ENCODE measurements around the gene DENND4B. TPM values are rescaled to one million over a fixed set of nuclear protein-coding genes. Genes with fewer than 3 reads are reported as not detected.

The DENND4B gene
- total RNA-seq, 1 donor, result 27.5 TPM

DNA sequence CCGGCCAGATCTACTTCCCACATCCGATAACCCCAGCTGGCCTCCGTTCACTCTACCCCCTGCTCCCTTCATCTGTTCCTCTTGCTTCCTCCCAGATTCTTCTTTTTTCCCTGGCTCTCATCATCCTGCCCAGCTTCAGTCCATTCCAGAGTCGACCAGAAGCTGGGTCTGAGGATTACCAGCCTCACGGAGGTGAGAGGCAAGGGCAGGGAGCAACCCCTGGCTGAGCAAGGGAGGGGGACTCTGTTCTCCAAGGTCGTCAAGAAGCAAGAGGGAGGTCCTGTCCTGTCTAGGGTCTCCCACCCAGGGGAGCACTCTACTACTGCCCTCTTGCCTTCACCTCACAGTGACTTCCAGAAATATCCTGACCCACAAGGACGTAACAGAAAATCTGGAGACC is 27.0 kb upstream of the DENND4B start:
- peaks cover 26% of the 10 kb centered on the region for H3K36me3 ChIP-seq (ENCODE audit: insufficient read depth, low read length)
- no peaks in the 10 kb centered on the region for H3K27me3 ChIP-seq (ENCODE audit: insufficient read depth, low read length)
- H3K4me1 ChIP-seq (ENCODE audit: insufficient read depth, low read length), result peaks cover 22% of the 10 kb centered on the region
- H3K4me3 ChIP-seq (ENCODE audit: insufficient read depth, low read length), result no peak overlapping the region
- H3K9me3 ChIP-seq (ENCODE audit: low read depth, low read length), result no peaks in the 10 kb centered on the region
- no peak overlapping the region for H2AFZ ChIP-seq (ENCODE audit: low read length)
- H3K27ac ChIP-seq (ENCODE audit: low read depth, low read length), result no peak overlapping the region
- DNase-seq (ENCODE audit: insufficient read length, low spot score, missing footprints), result no peak
- H3K79me2 ChIP-seq (ENCODE audit: insufficient read depth, low read length), result peaks cover 26% of the 10 kb centered on the region
- H4K20me1 ChIP-seq (ENCODE audit: insufficient read depth, low read length), result no peaks in the 10 kb centered on the region
- TF ChIP-seq, protein P1, sequence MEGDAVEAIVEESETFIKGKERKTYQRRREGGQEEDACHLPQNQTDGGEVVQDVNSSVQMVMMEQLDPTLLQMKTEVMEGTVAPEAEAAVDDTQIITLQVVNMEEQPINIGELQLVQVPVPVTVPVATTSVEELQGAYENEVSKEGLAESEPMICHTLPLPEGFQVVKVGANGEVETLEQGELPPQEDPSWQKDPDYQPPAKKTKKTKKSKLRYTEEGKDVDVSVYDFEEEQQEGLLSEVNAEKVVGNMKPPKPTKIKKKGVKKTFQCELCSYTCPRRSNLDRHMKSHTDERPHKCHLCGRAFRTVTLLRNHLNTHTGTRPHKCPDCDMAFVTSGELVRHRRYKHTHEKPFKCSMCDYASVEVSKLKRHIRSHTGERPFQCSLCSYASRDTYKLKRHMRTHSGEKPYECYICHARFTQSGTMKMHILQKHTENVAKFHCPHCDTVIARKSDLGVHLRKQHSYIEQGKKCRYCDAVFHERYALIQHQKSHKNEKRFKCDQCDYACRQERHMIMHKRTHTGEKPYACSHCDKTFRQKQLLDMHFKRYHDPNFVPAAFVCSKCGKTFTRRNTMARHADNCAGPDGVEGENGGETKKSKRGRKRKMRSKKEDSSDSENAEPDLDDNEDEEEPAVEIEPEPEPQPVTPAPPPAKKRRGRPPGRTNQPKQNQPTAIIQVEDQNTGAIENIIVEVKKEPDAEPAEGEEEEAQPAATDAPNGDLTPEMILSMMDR (IDR thresholded peaks at IDR 0.05; ENCODE audit: extremely low read depth, low read depth, low read length), result no peak
- no peak overlapping the region for H3K4me2 ChIP-seq (ENCODE audit: insufficient read depth, low read length)

DNA sequence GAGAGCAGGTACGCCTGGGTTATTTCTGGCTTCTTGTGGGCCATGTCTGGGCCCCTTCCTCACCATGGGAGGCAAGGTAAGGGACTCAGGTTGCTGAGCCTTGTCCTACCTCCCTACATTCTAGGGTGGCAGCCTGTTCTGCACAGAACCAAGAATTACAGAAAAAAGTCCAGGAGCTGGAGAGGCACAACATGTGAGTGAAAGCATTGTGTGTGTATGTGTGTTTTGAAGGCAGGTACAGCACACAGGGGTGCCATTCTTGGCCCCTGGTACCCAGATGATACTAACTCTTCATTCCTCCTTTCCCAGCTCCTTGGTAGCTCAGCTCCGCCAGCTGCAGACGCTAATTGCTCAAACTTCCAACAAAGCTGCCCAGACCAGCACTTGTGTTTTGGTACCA is 26.6 kb upstream of the DENND4B start:
- Histone ChIP-seq H3K4me2 (ENCODE audit: insufficient read depth, low read length) (no peak overlapping the region), H3K27ac (ENCODE audit: low read depth, low read length) (no peak overlapping the region), H3K27me3 (ENCODE audit: insufficient read depth, low read length) (no peaks in the 10 kb centered on the region), H3K36me3 (ENCODE audit: insufficient read depth, low read length) (peaks cover 26% of the 10 kb centered on the region), H3K4me1 (ENCODE audit: insufficient read depth, low read length) (peaks cover 22% of the 10 kb centered on the region), H2AFZ (ENCODE audit: low read length) (no peak overlapping the region), H3K79me2 (ENCODE audit: insufficient read depth, low read length) (peaks cover 26% of the 10 kb centered on the region), H3K4me3 (ENCODE audit: insufficient read depth, low read length) (no peak overlapping the region), H4K20me1 (ENCODE audit: insufficient read depth, low read length) (no peaks in the 10 kb centered on the region), H3K9me3 (ENCODE audit: low read depth, low read length) (no peaks in the 10 kb centered on the region)
- DNase-seq (ENCODE audit: insufficient read length, low spot score, missing footprints), result no peak
- TF ChIP-seq, protein P1 (IDR thresholded peaks at IDR 0.05; ENCODE audit: extremely low read depth, low read depth, low read length), result no peak

DNA sequence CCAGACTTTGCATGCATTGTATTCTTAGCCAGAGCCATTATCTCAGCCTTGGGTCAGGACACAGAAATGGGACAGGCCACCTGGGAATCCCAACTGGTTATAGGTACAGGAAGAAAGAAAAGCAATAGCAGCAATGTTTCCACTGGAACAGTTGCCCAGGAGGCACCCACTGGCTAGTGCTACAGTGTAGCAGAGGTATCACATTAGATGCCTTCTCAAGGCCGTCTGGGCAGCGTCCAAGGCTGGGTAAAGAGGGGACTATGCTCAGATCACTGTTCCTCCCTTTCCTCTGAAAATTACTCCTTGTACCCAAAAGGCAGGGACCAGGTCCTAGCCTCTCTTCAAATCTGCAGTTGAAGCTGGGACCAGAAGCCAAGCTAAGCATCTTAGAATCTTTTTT is 23.8 kb upstream of the DENND4B start:
- H3K79me2 ChIP-seq (ENCODE audit: insufficient read depth, low read length), result no peaks in the 10 kb centered on the region
- H3K4me1 ChIP-seq (ENCODE audit: insufficient read depth, low read length), result peaks cover 14% of the 10 kb centered on the region
- H3K9me3 ChIP-seq (ENCODE audit: low read depth, low read length), result no peaks in the 10 kb centered on the region
- no peaks in the 10 kb centered on the region for H4K20me1 ChIP-seq (ENCODE audit: insufficient read depth, low read length)
- H3K27ac ChIP-seq (ENCODE audit: low read depth, low read length), result no peak overlapping the region
- TF ChIP-seq, protein P1 (IDR thresholded peaks at IDR 0.05; ENCODE audit: extremely low read depth, low read depth, low read length), result no peak
- DNase-seq (ENCODE audit: insufficient read length, low spot score, missing footprints), result no peak
- H3K36me3 ChIP-seq (ENCODE audit: insufficient read depth, low read length), result peaks cover 21% of the 10 kb centered on the region
- no peaks in the 10 kb centered on the region for H3K27me3 ChIP-seq (ENCODE audit: insufficient read depth, low read length)
- H2AFZ ChIP-seq (ENCODE audit: low read length), result no peak overlapping the region
- H3K4me2 ChIP-seq (ENCODE audit: insufficient read depth, low read length), result no peak overlapping the region
- no peak overlapping the region for H3K4me3 ChIP-seq (ENCODE audit: insufficient read depth, low read length)

DNA sequence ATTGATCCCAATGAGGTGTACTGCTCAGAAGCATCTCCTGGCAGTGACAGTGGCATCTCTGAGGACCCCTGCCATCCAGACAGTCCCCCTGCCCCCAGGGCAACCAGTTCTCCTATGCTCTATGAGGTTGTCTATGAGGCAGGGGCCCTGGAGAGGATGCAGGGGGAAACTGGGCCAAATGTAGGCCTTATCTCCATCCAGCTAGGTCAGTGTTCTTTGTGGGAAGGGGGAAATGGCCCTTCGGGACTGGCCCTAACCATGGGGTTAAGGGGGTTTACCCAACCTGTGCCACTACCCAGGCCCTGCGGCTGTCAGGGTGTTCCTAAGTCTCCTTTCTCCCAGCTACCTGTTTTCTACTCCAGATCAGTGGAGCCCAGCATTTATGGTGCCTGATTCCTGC is 22.5 kb upstream of the DENND4B start:
- Histone ChIP-seq H3K4me3 (ENCODE audit: insufficient read depth, low read length) (no peak overlapping the region), H3K27ac (ENCODE audit: low read depth, low read length) (no peak overlapping the region), H2AFZ (ENCODE audit: low read length) (no peak overlapping the region), H4K20me1 (ENCODE audit: insufficient read depth, low read length) (no peaks in the 10 kb centered on the region), H3K36me3 (ENCODE audit: insufficient read depth, low read length) (peaks cover 10% of the 10 kb centered on the region), H3K27me3 (ENCODE audit: insufficient read depth, low read length) (no peaks in the 10 kb centered on the region), H3K79me2 (ENCODE audit: insufficient read depth, low read length) (peaks cover under 1% of the 10 kb centered on the region), H3K4me1 (ENCODE audit: insufficient read depth, low read length) (peaks cover 17% of the 10 kb centered on the region), H3K9me3 (ENCODE audit: low read depth, low read length) (no peaks in the 10 kb centered on the region), H3K4me2 (ENCODE audit: insufficient read depth, low read length) (peak overlapping the region; percentile 84)
- TF ChIP-seq, protein P1 (IDR thresholded peaks at IDR 0.05; ENCODE audit: extremely low read depth, low read depth, low read length), result no peak
- no peak for DNase-seq (ENCODE audit: insufficient read length, low spot score, missing footprints)

All from osteoblast (primary cell).